Gastrocnemius medialis (tissue), 4 donors: ENCODE results near the gene FIP1L1.

Experiments used
- POLR2A ChIP-seq, 2 donors: fragments of 450-650 bp; IDR thresholded peaks; one replicate each; pipeline ENCODE4 v1.6.1; 2017; ENCODE audit warnings: antibody characterized with exemption in 2 of 2, mild to moderate bottlenecking in 2 of 2, moderate library complexity in 2 of 2
- TF ChIP-seq, protein P1 (sequence below), 5 experiments: fragments of 450-650 bp in 3 of 5; fragments of 200-600 bp in 2 of 5; sonication (generic) in 2 of 5; IDR thresholded peaks in 4 of 5; conservative IDR thresholded peaks in 1 of 5; 1 replicate in 4 of 5; 2 replicates in 1 of 5; pipeline ENCODE4 v1.5.1; 2016 to 2019; ENCODE audit warnings: antibody characterized with exemption in 5 of 5, mild to moderate bottlenecking in 3 of 5, moderate library complexity in 3 of 5

DNA sequence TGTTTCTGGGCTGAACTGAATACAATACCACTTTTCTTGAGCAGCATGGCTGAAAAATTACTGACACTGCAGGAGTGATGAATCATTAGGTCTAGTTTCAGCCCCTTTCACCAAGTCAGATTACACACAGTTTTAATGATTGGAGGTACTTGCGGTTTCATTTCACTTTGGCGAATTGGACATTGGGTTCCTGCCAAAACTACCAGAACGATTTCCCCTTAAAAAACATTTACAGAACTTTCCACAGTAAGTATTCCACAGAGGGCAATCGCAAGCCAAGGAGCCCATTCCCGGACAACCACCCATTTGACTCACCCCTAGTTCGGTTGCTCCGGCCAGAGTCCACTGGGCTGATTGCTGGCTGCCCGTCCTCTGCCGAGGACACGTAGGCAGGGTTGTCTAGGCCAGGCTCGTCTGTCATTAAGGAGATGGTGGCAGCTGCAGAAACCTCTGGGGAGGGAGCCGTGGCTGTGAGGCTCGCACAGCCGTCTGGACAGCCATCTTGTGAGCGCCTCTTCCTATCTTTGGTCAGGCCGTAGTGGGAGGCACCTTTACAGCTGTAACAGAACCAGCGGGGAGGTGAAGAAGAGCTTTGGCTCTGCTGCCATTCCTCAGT is 130.3 kb downstream of the FIP1L1 start:
- TF ChIP-seq POLR2A (IDR thresholded peaks at IDR 0.05), result no peak
- TF ChIP-seq, protein P1, sequence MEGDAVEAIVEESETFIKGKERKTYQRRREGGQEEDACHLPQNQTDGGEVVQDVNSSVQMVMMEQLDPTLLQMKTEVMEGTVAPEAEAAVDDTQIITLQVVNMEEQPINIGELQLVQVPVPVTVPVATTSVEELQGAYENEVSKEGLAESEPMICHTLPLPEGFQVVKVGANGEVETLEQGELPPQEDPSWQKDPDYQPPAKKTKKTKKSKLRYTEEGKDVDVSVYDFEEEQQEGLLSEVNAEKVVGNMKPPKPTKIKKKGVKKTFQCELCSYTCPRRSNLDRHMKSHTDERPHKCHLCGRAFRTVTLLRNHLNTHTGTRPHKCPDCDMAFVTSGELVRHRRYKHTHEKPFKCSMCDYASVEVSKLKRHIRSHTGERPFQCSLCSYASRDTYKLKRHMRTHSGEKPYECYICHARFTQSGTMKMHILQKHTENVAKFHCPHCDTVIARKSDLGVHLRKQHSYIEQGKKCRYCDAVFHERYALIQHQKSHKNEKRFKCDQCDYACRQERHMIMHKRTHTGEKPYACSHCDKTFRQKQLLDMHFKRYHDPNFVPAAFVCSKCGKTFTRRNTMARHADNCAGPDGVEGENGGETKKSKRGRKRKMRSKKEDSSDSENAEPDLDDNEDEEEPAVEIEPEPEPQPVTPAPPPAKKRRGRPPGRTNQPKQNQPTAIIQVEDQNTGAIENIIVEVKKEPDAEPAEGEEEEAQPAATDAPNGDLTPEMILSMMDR (IDR thresholded peaks at IDR 0.05 in 4 of 5, conservative IDR thresholded peaks at IDR 0.05 in 1 of 5), result no peak
